HG02798 (cell line): ENCODE results near the gene ITPRIP.

Source experiments
- ATAC-seq: cut with Tn5 transposase; IDR thresholded peaks from one replicate; pipeline ENCODE4 v1.9.1; 2021; ENCODE audit warnings: mild to moderate bottlenecking; ENCODE audit not compliant: unreplicated experiment, poor library complexity

The ITPRIP gene

GRCh38 chr10:104262055-104262454 is 76.2 kb downstream of the ITPRIP start:
- no peak for ATAC-seq

DNA sequence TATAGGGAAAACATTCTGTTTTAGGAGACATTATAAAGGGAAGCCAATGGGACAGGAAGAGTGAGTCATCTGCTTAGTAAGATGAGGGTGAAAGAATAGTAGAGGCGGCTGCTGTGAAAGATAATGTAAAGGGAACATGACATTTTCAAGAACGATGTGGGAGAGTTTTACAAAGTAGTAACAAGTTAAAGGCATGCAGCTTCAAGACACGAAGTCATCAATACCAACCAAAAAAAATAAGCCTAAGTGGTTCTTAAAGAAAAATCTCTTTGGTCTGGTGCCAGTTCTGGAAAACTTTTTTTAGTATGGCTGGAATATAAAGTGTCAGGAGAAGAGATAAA is 77.5 kb downstream of the ITPRIP start:
- no peak for ATAC-seq

GRCh38 chr10:104259999-104260774 is 78.1 kb downstream of the ITPRIP start:
- no peak for ATAC-seq
